ENCODE results near the gene NLK.
"Not testable (repeated sequence)": the region's sequence is repeated elsewhere in the genome, so short reads cannot be mapped to it uniquely, and the experiment has no call there.

NLK gene

GRCh38 chr17:28155405-28155804 is 112.9 kb downstream of the NLK start:
- H3K4me3 ChIP-seq (ENCODE audit: low read length); H3K4me1 ChIP-seq (ENCODE audit: control insufficient read depth, insufficient read depth, low read length); H3K27me3 ChIP-seq (replicated peaks; ENCODE audit: control insufficient read depth, insufficient read depth, low read length); H3K9me3 ChIP-seq (ENCODE audit: control insufficient read depth, low read length); H3K36me3 ChIP-seq (ENCODE audit: control insufficient read depth, insufficient read depth, low read length, severe bottlenecking); H3K9ac ChIP-seq (ENCODE audit: low read length); DNase-seq (ENCODE audit: low read depth): not testable (repeated sequence)

DNA sequence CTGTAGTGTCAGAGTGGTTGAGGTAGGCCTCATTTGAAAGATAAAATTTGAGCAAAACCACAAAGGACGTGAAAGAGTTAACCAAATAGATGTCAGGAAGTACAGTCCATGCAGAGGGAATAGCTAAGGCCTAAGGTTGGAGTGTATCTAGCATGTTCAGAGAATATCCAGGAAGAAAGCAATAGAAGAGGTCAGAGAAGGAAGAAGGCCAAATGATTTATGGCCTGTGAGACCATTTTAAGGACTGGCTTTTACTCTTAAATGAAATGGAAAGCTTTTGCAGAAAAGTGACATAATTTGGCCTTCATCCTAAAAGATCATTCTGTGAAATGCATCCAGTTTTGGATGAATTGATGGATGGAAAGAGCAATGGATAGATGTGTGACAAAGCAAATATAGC is 116.5 kb downstream of the NLK start:
- Histone ChIP-seq H3K9ac (ENCODE audit: low read length) (no peak overlapping the region), H3K27me3 (replicated peaks; ENCODE audit: control insufficient read depth, insufficient read depth, low read length) (no peaks in the 10 kb centered on the region), H3K36me3 (ENCODE audit: control insufficient read depth, insufficient read depth, low read length, severe bottlenecking) (peaks cover 7% of the 10 kb centered on the region), H3K4me3 (ENCODE audit: low read length) (no peak overlapping the region), H3K4me1 (ENCODE audit: control insufficient read depth, insufficient read depth, low read length) (no peaks in the 10 kb centered on the region), H3K9me3 (ENCODE audit: control insufficient read depth, low read length) (no peaks in the 10 kb centered on the region)
- DNase-seq (ENCODE audit: low read depth): no peak

GRCh38 chr17:28159924-28160323 is 117.4 kb downstream of the NLK start:
- peaks cover 13% of the 10 kb centered on the region for H3K36me3 ChIP-seq (ENCODE audit: control insufficient read depth, insufficient read depth, low read length, severe bottlenecking)
- no peaks in the 10 kb centered on the region for H3K4me1 ChIP-seq (ENCODE audit: control insufficient read depth, insufficient read depth, low read length)
- no peak overlapping the region for H3K4me3 ChIP-seq (ENCODE audit: low read length)
- H3K9ac ChIP-seq (ENCODE audit: low read length): no peak overlapping the region
- H3K27me3 ChIP-seq (replicated peaks; ENCODE audit: control insufficient read depth, insufficient read depth, low read length): no peaks in the 10 kb centered on the region
- no peak for DNase-seq (ENCODE audit: low read depth)
- H3K9me3 ChIP-seq (ENCODE audit: control insufficient read depth, low read length): no peaks in the 10 kb centered on the region

DNA sequence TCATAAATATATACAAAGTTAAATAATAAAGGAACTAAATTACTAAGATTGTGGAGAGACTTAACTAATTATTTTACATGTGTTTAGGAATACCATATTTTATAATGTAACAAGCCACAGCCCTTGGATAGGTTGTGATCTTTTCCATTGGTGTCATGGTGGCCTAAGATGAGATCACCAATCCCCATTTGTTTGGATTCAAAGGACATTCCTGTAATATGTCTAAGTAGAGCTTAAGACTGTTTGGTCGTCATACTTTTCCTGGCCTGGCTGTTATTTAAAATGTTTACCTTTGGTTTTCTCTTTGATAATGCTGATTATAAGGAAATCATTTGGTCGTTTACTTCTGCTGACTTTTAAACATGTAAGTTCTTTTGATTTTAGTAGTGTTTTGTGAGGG is 118.1 kb downstream of the NLK start:
- H3K4me3 ChIP-seq (ENCODE audit: low read length): no peak overlapping the region
- no peaks in the 10 kb centered on the region for H3K9me3 ChIP-seq (ENCODE audit: control insufficient read depth, low read length)
- H3K9ac ChIP-seq (ENCODE audit: low read length): no peak overlapping the region
- peaks cover 18% of the 10 kb centered on the region for H3K36me3 ChIP-seq (ENCODE audit: control insufficient read depth, insufficient read depth, low read length, severe bottlenecking)
- no peak for DNase-seq (ENCODE audit: low read depth)
- no peaks in the 10 kb centered on the region for H3K27me3 ChIP-seq (replicated peaks; ENCODE audit: control insufficient read depth, insufficient read depth, low read length)
- H3K4me1 ChIP-seq (ENCODE audit: control insufficient read depth, insufficient read depth, low read length): no peaks in the 10 kb centered on the region

DNA sequence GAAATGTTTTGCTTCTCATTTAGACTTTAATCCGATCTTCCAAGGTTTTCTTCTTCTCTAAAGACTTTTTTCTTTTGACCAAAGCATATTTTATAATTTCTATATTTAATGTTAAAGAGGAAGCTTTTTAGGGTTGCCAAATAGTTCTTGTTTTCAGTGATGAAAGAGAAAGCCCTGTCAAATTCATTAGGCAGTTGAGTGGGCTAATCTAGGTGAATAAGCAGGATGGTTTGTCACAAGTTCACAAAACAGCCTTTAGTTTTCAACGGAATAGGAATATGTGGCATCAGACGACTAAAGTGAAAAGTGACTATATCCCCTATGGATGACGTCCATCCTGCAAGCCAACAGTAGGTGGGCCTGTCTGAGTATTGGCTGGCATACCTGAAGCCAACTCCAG is 118.8 kb downstream of the NLK start:
- H3K9ac ChIP-seq (ENCODE audit: low read length): no peak overlapping the region
- no peak for DNase-seq (ENCODE audit: low read depth)
- H3K9me3 ChIP-seq (ENCODE audit: control insufficient read depth, low read length): no peaks in the 10 kb centered on the region
- H3K36me3 ChIP-seq (ENCODE audit: control insufficient read depth, insufficient read depth, low read length, severe bottlenecking): peaks cover 18% of the 10 kb centered on the region
- H3K4me3 ChIP-seq (ENCODE audit: low read length): no peak overlapping the region
- no peaks in the 10 kb centered on the region for H3K4me1 ChIP-seq (ENCODE audit: control insufficient read depth, insufficient read depth, low read length)
- H3K27me3 ChIP-seq (replicated peaks; ENCODE audit: control insufficient read depth, insufficient read depth, low read length): no peaks in the 10 kb centered on the region

GRCh38 chr17:28166478-28166877 is 124.0 kb downstream of the NLK start:
- Histone ChIP-seq H3K27me3 (replicated peaks; ENCODE audit: control insufficient read depth, insufficient read depth, low read length) (no peaks in the 10 kb centered on the region), H3K4me3 (ENCODE audit: low read length) (no peak overlapping the region), H3K9ac (ENCODE audit: low read length) (no peak overlapping the region), H3K9me3 (ENCODE audit: control insufficient read depth, low read length) (no peaks in the 10 kb centered on the region), H3K4me1 (ENCODE audit: control insufficient read depth, insufficient read depth, low read length) (peaks cover 14% of the 10 kb centered on the region), H3K36me3 (ENCODE audit: control insufficient read depth, insufficient read depth, low read length, severe bottlenecking) (peaks cover 31% of the 10 kb centered on the region)
- no peak for DNase-seq (ENCODE audit: low read depth)

- Histone ChIP-seq H3K9ac (ENCODE audit: low read length) (no peak overlapping the region), H3K9me3 (ENCODE audit: control insufficient read depth, low read length) (no peaks in the 10 kb centered on the region), H3K4me1 (ENCODE audit: control insufficient read depth, insufficient read depth, low read length) (peaks cover 14% of the 10 kb centered on the region), H3K36me3 (ENCODE audit: control insufficient read depth, insufficient read depth, low read length, severe bottlenecking) (peaks cover 38% of the 10 kb centered on the region), H3K27me3 (replicated peaks; ENCODE audit: control insufficient read depth, insufficient read depth, low read length) (no peaks in the 10 kb centered on the region), H3K4me3 (ENCODE audit: low read length) (no peak overlapping the region)
- DNase-seq (ENCODE audit: low read depth): no peak
Measured at GRCh38 chr17:28169621-28170349, 127.3 kb downstream of the NLK start.

DNA sequence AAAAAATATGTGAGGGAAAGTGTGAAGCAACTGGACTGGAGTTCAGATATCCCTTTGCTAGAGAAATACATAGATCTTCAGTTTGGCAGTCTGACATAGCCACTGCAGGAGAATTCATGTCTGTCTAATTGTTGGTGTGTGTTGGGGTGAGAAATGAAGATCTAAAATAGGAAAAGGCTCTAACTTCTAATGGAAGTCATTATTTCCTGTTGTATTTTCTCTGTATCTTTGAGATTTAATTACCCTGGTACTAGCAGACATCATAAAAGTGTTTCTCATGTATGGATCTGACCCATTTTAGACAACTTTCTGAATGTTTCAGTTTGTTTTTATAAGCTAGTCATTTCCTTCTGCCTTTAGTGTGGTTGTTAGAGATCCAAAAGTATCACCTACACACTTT is 128.3 kb downstream of the NLK start:
- H3K9me3 ChIP-seq (ENCODE audit: control insufficient read depth, low read length): no peaks in the 10 kb centered on the region
- H3K9ac ChIP-seq (ENCODE audit: low read length): no peak overlapping the region
- peaks cover 14% of the 10 kb centered on the region for H3K4me1 ChIP-seq (ENCODE audit: control insufficient read depth, insufficient read depth, low read length)
- DNase-seq (ENCODE audit: low read depth): peak; percentile 27
- H3K27me3 ChIP-seq (replicated peaks; ENCODE audit: control insufficient read depth, insufficient read depth, low read length): no peaks in the 10 kb centered on the region
- peaks cover 34% of the 10 kb centered on the region for H3K36me3 ChIP-seq (ENCODE audit: control insufficient read depth, insufficient read depth, low read length, severe bottlenecking)
- no peak overlapping the region for H3K4me3 ChIP-seq (ENCODE audit: low read length)

- DNase-seq (ENCODE audit: low read depth): no peak
- H3K9ac ChIP-seq (ENCODE audit: low read length): no peak overlapping the region
- H3K9me3 ChIP-seq (ENCODE audit: control insufficient read depth, low read length): no peaks in the 10 kb centered on the region
- H3K4me1 ChIP-seq (ENCODE audit: control insufficient read depth, insufficient read depth, low read length): peaks cover 14% of the 10 kb centered on the region
- H3K36me3 ChIP-seq (ENCODE audit: control insufficient read depth, insufficient read depth, low read length, severe bottlenecking): peaks cover 34% of the 10 kb centered on the region
- no peak overlapping the region for H3K4me3 ChIP-seq (ENCODE audit: low read length)
- no peaks in the 10 kb centered on the region for H3K27me3 ChIP-seq (replicated peaks; ENCODE audit: control insufficient read depth, insufficient read depth, low read length)
Measured at GRCh38 chr17:28173031-28173561, 130.6 kb downstream of the NLK start.

DNA sequence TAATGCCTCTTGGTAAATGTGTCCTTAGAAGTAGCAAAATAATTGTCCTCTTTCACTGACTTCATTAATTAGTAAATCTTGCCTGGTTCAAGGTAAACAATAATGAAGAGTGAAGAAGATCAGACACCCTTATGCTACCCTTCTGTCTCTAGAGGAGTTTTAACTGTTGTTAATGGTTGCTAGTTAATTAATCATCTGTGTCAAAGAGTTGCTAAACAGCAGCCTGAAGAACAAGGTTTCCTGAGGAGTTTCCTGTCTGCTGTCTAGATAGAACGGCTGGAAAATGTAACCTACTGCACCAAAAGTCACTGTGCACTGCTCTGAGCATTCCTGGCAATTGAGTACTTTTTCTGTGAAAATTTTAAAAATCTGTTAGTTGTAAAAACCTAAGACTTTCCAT is 131.3 kb downstream of the NLK start:
- H3K4me3 ChIP-seq (ENCODE audit: low read length): no peak overlapping the region
- H3K27me3 ChIP-seq (replicated peaks; ENCODE audit: control insufficient read depth, insufficient read depth, low read length): no peaks in the 10 kb centered on the region
- H3K4me1 ChIP-seq (ENCODE audit: control insufficient read depth, insufficient read depth, low read length): peaks cover 14% of the 10 kb centered on the region
- H3K36me3 ChIP-seq (ENCODE audit: control insufficient read depth, insufficient read depth, low read length, severe bottlenecking): peaks cover 34% of the 10 kb centered on the region
- no peak overlapping the region for H3K9ac ChIP-seq (ENCODE audit: low read length)
- H3K9me3 ChIP-seq (ENCODE audit: control insufficient read depth, low read length): no peaks in the 10 kb centered on the region
- DNase-seq (ENCODE audit: low read depth): no peak

DNA sequence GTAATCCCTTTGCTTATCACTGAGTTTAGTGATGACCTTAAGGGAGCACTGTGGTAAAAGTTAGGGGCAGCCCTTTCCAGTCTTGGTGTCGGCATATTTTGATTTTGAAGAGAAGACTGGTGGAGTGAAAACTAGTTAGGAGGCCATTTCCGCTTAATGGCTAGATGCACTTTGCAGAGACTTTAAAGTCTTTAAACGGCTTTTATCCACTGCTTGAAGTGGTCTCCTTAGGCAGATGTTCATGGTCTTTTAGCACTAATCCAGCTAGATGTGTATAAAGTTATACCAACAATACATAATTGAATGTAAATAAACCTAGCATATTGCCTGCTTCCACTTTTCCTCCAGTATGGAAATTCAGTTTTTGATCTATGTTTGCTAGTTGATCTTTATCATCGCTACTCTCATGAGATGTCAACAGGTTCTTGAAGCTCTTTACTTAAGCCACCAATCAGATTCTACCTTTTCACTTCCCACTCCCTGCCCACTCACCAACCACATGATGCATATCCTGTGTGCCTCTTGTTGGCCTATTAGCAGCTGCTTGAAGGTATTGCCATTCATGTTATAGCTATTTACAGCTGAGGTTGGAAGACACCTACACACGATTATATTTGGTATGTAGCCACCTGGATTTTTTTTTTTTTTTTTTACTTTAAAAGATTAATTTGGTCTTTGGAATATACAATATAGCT is 132.0 kb downstream of the NLK start:
- no peaks in the 10 kb centered on the region for H3K9me3 ChIP-seq (ENCODE audit: control insufficient read depth, low read length)
- H3K4me1 ChIP-seq (ENCODE audit: control insufficient read depth, insufficient read depth, low read length): peaks cover 14% of the 10 kb centered on the region
- peaks cover 28% of the 10 kb centered on the region for H3K36me3 ChIP-seq (ENCODE audit: control insufficient read depth, insufficient read depth, low read length, severe bottlenecking)
- H3K9ac ChIP-seq (ENCODE audit: low read length): no peak overlapping the region
- no peaks in the 10 kb centered on the region for H3K27me3 ChIP-seq (replicated peaks; ENCODE audit: control insufficient read depth, insufficient read depth, low read length)
- no peak for DNase-seq (ENCODE audit: low read depth)
- no peak overlapping the region for H3K4me3 ChIP-seq (ENCODE audit: low read length)
